Right kidney (tissue), 9 donors: ENCODE data around the gene TMEM30A.

ENCODE experiments used
- DNase-seq: peaks from one replicate; pipeline ENCODE4 v3.0.0-alpha.2; 2016
- long read RNA-seq, 8 donors: transcript quantifications; one replicate each; lab custom pipeline, GENCODE V29; 2026

Gene TMEM30A
- long read RNA-seq, donor 1, full-length matches to known transcripts = 28 of 35 reads
- long read RNA-seq, donor 1, partial matches to known transcripts = 7 of 35 reads
- long read RNA-seq, donor 1, other reads (novel, unspliced or antisense) = 0 of 35 reads
- long read RNA-seq, donor 2, full-length matches to known transcripts = 27 of 32 reads
- long read RNA-seq, donor 2, partial matches to known transcripts = 5 of 32 reads
- long read RNA-seq, donor 2, other reads (novel, unspliced or antisense) = 0 of 32 reads
- long read RNA-seq, donor 3, full-length matches to known transcripts = 19 of 19 reads
- long read RNA-seq, donor 3, partial matches to known transcripts = 0 of 19 reads
- long read RNA-seq, donor 3, other reads (novel, unspliced or antisense) = 0 of 19 reads
- long read RNA-seq, donor 4, full-length matches to known transcripts = 36 of 43 reads
- long read RNA-seq, donor 4, partial matches to known transcripts = 7 of 43 reads
- long read RNA-seq, donor 4, other reads (novel, unspliced or antisense) = 0 of 43 reads
- long read RNA-seq, donor 5, full-length matches to known transcripts = 28 of 94 reads
- long read RNA-seq, donor 5, partial matches to known transcripts = 66 of 94 reads
- long read RNA-seq, donor 5, other reads (novel, unspliced or antisense) = 0 of 94 reads
- long read RNA-seq, donor 6, full-length matches to known transcripts = 37 of 62 reads
- long read RNA-seq, donor 6, partial matches to known transcripts = 25 of 62 reads
- long read RNA-seq, donor 6, other reads (novel, unspliced or antisense) = 0 of 62 reads
- long read RNA-seq, donor 7, full-length matches to known transcripts = 52 of 75 reads
- long read RNA-seq, donor 7, partial matches to known transcripts = 18 of 75 reads
- long read RNA-seq, donor 7, other reads (novel, unspliced or antisense) = 5 of 75 reads
- long read RNA-seq, donor 8, full-length matches to known transcripts = 45 of 56 reads
- long read RNA-seq, donor 8, partial matches to known transcripts = 11 of 56 reads
- long read RNA-seq, donor 8, other reads (novel, unspliced or antisense) = 0 of 56 reads

DNA sequence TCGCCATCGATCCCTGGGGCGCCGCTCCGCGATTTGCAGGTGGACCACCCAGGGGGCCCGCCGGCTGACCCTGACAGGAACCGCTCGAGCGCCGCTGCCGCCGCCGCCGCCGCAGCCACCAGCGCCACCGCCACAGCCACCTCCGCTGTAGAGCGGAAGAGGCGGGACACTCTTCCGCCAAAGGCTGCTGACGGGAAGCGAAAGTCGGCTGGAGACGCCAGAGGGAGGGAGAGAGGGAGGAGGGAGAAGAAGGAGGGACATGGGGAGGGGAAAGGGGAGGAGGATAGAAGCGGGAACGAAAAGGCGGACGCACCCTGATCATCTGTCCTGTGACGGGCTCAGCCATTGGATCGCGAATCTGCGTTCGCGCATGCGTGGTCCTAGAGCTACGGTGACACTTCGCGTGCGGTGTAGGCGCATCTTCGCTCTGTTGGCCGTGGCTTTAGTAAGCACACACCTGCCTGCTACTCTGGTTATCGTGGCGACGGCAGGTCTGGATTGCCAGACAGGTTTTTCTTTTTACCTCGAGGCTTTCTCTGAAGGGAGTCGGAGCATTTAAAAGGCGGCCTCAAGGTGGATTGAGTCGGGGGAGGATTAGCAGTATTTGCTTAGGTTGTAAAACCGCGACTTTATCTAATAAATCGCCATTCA, at the start of gene TMEM30A:
Gene TMEM30A, minus strand, starts transcription at position 161 of the 651 bp plus-strand sequence. Its CDS starts 154 bp downstream, at position 7.
- peak; percentile 94 for DNase-seq

DNA sequence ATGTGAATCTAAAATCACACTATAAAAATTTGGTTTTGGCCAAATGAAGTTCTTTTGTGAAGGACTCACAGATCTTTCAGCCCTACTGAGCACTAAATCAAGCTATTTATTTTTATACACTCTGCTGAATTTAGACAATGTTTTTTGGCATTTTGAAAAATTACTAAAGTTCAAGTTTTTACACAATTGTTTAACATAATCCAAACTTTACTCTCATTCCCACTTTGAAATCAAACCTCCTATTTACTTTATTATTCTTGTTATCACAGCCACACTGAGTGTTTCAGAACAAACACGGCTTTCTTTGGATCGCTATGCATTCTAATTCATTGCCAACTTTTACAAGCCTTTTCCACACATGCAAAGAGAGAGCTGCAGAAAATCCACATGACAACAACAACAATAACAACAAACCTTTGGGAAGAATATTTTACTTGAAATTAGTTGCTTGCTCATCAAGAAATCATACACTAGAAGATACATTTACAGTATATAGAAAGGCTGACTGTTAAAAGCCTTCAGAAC, 49.1 kb upstream of the TMEM30A start:
- no peak for DNase-seq

DNA sequence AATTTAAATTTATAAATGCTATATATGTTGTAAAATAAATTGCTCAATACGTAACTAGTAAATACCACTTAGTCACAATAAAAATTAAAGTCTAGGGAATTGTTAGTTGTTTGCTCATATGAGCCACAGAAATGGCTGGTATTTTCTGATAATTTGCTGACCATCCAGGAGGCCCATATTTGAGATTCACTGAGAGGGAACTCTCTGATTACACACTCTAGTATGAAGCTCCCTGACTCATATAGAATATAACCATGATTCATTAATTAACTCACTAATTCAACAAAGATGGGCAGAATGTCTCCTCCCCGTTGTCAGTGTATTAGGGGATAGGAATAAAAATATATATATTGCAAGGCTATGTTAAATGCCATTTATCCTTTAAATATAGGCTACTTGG, 46.6 kb upstream of the TMEM30A start:
- no peak for DNase-seq

DNA sequence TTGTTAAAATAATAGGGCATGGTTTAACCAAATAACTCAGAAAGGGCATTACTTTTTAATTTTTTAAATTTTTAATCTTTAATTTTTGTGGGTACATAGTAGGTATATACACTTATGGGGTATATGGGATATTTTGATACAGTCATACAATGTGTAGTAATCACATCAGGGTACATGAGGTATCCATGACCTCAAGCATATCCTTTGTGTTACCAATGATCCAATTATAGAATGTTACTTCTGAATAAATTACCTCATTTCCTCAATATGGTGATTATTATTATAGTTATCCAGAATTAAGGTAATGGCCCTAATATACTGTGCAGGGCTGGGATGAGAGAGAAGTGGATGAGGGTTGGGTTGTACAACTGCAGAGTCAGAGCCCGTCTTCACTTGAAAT, 45.1 kb upstream of the TMEM30A start:
- no peak for DNase-seq

DNA sequence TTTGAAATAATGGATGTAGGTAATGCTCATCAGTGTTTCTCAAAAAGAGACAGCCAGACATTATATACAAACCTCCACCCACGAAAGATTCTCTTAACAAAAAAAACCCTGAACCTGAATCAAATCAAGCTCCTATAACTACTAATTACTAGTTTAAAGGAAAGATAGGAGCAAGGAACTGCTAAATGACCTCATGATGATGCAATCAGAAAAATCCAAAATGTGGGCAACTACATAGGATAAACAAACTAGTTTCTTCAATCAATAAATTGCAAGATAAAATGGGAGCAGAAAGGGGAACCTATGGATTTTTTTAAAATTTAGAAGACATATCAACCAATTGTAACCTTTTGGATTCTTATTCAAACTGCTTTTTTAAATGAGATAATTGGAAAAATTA, 43.2 kb upstream of the TMEM30A start:
- DNase-seq = no peak

DNA sequence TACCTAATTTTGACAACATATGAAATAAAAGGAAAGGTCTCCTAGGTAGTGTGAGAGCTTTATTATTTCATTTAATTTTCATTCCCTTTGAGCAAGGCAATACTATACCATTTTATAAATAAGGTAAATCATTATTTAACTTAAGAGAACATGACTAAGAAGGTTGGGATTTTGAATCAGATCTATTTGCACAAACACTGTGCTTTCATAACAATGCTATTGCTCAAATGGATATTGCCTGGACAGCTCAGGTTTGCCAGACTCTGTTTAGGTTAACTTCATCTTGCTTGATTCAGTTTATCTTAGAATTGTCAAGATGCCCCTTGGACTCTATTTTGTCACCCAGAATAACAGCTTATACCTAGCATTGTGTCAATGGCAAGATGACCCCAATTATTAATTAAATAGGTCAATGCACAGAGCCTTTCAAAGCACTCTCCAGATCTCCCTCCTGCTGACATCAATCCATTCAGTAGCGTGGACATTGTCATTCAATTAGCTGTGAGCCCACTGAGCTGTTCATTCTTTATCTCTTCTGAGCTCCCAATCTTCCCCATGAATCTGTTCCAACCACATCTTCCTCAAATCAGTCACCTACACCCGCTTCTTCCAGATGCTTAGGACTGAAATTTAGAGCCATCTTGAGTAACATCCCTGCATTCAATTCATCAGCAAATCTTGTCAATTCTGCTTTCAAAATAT, 42.1 kb upstream of the TMEM30A start:
- DNase-seq = no peak

DNA sequence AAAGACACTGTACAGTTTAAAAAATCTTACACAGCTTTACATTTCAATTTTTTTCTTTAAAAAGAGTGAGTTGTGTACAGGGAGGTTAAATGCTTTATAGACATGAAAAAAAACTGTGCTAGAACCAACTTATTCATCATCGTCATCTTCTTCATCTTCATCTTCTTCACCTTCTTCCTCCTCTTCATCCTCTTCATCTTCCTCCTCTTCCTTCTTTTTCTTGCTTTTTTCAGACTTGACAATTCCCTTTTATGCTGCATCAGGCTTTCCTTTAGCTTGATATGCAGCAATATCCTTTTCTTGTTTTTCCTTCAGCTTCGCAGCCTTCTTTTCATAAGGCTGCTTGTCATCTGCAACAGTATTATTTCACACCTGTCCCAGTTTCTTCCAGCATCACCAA, 34.3 kb upstream of the TMEM30A start:
- DNase-seq = no peak

DNA sequence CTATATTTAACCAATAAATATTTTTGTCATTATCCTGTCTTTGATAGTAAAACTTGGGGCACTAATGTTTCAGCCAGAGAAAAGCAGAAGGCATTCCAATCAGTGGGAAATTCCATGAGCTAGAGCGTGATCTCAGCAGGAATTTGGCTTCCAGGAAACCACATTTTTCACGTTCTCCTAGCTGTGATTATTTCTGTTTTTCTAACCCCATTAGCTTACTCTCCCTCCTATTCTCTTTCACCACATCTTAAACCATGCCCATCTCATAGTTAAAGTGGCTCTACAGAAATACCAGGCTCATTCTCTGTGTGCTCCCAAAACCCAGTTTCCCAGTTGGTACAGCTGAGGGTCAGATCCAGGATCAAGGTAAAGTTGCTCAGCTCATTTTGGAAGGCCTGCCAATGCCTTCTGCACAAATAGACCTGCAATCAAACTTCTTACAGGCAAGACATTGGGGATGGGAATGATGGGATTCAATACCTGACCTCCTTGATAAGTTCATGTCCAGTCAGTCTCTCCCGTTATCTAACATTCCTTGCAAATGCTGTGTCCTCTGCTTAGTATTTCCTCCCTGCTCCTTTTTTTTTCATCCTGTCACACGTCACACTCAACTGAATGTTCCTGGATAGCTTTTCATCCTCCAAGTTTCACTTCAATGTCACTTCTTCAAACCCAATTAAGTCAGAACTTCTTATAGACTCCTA, 33.1 kb upstream of the TMEM30A start:
- DNase-seq = no peak

DNA sequence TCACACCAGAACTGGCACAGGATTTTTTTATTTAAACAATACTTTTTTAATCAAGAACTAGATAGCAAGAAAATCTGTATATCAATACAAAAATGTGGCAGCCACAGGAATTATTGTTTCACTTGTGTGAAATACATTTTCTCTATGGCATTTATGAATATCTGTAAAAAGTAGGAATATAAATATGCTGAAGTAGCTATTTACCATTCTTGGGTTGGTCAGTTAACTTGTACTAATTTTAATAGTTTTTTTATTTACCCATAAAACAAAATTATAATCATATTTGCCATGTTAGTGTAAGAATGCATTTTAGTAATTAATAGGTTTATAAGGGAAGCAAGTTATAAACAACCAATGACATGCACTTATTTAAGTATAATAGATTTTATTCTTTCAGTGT, 31.4 kb upstream of the TMEM30A start:
- DNase-seq = no peak

DNA sequence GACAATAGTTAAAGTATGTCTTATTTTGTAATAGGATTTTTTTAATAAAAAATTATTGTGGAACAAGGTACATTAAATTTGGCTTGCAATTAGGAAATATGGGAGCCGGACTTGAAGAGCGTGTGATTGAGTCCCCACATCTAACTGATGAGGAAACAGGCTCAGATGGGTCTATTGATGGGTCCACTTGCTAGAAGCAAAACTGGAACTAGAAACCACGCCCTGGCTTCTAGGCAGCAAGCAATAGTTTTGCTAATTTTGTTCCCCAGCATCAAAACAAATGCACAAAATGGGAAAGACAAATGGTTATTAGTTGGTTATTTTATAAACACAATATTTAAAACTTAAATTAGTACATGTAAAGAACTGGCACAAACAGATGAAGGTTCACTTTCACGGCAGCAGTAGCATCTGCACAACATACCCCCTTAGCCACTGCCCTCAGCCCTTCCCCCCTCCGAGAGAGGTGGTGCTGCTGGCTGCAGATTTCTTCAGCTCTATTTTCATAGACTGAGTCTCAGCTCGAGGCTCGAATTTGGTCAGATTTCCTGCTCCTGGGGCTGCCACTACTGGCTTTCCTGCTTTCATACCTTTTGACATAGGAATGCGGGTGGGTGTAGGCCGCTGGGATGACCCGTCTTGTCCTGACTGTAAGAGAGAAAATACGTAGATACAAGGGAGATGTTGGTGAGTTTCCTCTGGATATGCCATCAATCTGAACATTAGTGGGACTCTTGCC, 23.8 kb upstream of the TMEM30A start:
- DNase-seq = no peak

DNA sequence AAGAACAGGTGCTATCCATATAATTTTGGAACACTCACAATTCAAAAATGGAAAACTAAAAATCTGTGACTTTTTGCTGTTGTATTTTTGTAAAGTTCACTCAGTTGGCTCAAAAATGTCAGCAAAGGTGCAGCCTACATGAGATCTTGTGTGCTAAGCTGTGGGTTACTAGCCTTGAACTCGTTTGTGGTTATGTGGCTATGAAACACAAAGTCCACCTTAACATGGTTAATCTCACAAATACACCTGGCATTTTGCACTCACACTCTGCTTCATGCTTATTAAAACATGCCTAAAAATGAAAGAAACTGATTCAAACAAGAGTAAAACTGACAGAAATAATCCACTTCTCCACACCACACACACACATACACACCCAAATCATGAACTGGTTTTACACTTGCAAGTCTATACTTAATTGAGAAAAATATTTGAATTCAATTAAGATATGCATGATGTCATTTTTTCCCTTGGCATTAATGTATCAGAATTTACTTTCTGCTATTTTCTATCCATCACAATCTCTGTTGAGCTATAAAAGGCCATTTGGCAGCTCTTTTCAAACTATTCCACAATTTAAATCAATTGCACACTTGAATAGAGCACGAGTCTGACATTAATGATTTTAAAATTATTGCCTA, 22.9 kb upstream of the TMEM30A start:
- no peak for DNase-seq

DNA sequence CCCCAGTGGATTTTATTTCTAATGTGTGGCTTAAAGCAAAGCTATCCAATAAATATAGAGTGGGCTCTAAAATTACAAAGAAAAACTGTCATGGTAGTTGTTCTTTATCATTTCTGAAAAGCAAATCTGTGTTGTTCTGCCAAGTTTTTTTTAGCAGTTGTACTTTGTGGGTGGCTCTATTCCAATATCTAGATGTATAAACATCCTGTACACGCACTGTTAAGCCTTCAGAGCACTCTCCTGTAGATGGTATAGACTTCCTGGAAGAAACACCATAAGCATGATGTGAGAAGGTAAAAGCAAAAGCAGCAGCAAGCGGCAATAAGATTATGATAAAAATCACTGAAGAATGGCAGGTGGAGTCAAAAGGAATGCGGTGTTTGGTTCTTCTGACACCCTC, 21.5 kb upstream of the TMEM30A start:
- no peak for DNase-seq

DNA sequence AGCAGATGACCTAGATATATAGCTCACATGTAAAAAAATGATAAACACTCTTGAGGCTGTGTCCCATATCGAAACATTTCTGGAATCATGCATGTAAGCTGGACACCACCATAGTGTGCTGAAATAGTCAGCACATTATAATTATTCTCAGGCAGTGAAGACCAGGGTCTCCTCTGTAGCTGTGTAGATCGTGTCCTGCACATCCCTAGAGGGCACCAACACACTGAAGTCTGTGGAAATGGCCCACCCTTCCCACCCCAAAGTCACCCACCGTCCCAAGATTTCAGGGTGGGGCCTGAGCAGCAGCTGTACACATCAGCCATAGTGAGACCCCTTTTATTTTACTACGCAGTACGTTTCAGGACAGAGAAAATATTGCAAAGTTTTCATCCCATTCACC, 21.0 kb upstream of the TMEM30A start:
- no peak for DNase-seq

DNA sequence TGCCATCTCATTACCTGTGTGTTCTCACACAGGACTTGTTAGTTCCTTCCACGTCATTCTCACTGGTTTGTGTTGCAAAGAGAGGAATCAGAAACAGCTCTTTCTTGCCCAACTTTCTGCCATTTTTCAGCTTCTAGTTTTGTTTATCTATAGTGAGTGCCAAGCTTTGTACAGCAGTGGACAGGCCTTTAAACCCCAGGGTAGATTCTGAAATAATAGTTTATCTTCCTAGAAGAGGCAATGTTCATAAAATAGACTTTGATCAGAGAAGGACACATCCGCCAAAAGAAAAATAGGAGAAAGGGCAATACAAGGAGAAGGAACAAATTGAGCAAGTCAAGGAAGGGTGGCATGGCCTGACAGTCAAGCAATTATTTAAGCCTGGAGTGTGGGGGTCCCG, 17.7 kb upstream of the TMEM30A start:
- DNase-seq = no peak

DNA sequence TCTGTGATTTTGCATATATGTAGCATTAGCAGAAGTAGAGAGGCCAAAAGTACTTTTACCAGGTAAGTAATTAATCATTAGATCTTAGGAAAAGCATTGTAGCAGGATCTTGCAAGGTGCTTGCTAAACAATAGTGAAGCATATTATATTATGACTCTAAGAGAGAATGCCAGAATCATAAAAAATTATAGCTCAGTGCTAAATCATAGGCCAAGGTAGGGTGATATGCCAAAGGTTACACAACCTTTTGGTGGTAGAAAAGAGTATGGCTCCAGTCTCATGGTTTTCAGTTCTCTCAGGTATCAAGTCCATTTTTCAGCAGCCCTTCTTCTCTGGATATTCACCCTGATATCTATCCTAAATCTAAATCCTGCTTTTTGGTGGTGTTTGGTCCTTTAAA, 16.9 kb upstream of the TMEM30A start:
- no peak for DNase-seq

DNA sequence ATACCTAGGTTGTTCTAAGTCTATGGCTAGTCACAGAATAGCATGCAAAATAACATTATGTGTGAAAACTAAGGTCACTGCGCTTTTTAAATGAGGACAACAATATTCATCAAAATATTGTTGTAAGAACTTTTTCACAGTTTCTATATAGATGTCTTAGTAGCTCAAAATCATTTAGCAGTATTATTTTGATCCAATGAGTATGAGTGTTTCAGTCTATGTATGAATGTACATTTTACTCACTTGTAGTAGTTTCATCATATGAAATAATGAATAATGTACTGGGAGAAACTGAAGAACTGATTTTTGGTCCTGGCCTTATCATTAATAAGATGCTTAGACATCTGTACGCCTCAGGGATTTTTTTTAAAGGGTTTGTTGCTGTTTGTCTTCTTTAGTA, 16.5 kb upstream of the TMEM30A start:
- no peak for DNase-seq

DNA sequence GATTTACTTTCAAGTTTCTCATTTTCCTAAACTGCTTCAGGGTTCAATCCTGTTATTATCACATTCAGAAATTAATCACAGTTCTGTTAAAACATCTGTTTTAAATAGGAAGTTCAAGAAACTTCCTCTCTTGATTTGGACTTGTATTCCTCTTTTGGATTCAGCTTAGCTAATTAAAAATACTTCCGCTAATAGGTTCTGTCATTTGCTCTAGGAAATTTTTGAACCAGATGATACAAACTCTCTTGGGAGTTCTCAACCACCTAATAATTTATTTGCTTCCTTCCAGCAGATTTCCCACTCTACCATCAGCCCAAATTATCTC, 15.9 kb upstream of the TMEM30A start:
- DNase-seq = no peak

DNA sequence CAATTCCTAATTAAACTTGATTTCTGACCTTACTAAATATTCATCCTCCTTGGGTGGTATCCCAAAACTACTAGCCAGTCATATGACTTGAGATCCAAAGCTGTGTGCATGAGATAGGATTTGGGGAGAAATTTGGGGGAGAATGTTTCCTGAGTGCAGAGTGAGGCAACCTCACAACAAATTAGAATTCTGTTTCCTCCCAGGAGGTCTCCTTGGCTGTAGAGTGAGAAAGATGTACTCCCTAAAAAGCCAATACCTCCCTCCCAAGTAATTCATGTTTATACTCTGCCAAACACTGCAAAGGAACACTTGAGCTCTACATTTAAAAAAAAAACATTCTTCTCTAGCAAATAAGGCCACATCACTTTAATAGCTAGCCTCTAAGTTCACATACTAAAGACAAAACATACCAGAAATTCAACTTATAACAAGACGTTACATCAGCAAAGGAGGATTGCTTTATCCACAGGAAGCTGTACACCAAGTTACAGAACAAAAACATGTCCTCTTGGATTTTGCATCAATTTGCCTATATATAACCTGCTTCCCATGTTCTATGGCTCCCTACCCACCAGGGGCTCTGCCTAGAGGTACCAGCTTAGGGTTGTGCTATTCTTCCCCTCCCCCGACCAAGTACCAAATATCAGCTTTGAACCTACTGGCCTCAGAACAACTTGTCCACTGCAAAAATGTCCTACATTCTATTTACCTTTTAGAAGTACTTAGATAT, 15.4 kb upstream of the TMEM30A start:
- no peak for DNase-seq
